ENCODE results near the gene RGPD3.
"Not testable (repeated sequence)": the region's sequence is repeated elsewhere in the genome, so short reads cannot be mapped to it uniquely, and the experiment has no call there.

The RGPD3 gene

GRCh38 chr2:106468107-106468506, at the start of gene RGPD3:
TSS of gene RGPD3 (minus strand) at chr2:106468413. CDS start at chr2:106468288, 125 bp downstream.
- DNase-seq (ENCODE audit: low read depth in 2 of 2): not testable (repeated sequence)

- DNase-seq (ENCODE audit: low read depth in 2 of 2): no peak
These were observed 49.1 kb upstream of the RGPD3 start for GRCh38 chr2:106517329-106517728.

DNA sequence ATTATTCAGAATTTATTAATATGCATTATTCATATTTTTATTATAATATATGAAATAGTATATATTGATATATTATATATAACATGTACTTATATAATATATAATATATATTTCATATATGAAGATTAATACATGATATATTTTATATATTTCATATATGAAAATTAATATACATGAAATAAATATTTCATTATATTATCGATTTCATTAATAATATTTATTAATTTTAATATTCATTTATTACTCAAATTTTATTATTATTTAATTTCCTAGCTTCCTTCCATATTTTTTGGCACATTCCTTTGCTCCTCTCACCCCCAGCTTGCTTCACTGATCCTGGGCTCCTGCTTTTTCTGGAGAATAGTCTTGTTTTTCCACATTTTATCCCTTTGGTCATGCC, 48.7 kb upstream of the RGPD3 start:
- DNase-seq (ENCODE audit: low read depth in 2 of 2): no peak

GRCh38 chr2:106516436-106516835, 48.2 kb upstream of the RGPD3 start:
- DNase-seq (ENCODE audit: low read depth in 2 of 2): no peak

GRCh38 chr2:106514827-106515226, 46.6 kb upstream of the RGPD3 start:
- not testable (repeated sequence) for DNase-seq (ENCODE audit: low read depth in 2 of 2)

- not testable (repeated sequence) for DNase-seq (ENCODE audit: low read depth in 2 of 2)
These were observed 45.2 kb upstream of the RGPD3 start for GRCh38 chr2:106513391-106513790.

DNA sequence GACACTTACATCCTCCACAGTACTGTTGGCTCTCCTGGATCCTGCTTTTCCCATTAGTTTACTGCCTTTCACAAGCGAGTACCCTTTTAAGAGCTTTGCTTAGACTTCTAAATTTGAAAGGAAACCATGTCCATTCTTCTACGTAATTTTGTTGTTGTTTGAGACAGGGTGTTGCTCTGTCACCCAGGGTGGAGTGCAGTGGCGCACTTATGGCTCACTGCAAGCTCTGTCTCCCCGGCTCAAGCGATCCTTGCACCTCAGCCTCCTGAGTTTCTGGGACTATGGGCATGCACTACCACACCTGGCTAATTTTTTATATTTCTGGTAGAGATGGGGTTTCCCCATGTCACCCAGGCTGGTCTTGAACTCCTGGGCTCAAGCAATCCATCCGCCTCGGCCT, 43.7 kb upstream of the RGPD3 start:
- DNase-seq (ENCODE audit: low read depth in 2 of 2): not testable (repeated sequence)

- DNase-seq (ENCODE audit: low read depth in 2 of 2): peak in 1 of 2 donors; percentile 1
These were observed 43.3 kb upstream of the RGPD3 start for GRCh38 chr2:106511476-106511901.

GRCh38 chr2:106510791-106511190, 42.6 kb upstream of the RGPD3 start:
- not testable (repeated sequence) for DNase-seq (ENCODE audit: low read depth in 2 of 2)

- not testable (repeated sequence) for DNase-seq (ENCODE audit: low read depth in 2 of 2)
These were observed 41.2 kb upstream of the RGPD3 start for GRCh38 chr2:106509374-106509770.

DNA sequence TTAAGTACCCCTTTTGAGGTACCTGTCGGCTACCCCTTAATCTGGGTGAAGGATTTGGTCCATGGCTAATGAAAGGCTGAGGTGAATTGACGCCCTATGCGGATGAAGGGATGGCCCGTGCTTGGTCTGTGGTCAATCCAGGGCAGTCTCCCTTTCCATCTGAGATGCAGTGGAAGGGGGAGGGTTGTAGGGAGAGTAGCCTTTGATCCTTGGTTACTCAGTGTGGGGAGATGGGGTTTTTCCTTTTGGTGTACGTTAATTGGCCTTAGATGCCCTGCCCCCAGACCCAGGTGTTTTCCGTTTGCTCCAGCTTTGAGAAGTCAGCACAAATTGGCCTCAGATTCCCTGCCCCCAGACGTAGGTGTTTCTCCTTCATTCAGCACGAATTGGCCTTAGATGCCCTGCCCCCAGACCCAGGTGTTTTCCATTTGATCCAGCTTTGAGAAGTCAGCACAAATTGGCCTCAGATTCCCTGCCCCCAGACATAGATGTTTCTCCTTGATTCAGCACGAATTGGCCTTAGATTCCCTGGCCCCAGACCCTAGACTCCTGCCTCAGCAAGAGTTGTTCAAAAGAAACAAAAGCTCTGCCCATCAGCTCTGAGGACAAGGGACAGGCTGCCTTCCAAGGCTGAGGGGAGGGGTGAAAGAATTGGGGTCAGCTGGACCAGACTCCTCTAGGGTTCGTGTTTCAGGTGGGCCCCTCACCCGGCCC, 40.6 kb upstream of the RGPD3 start:
- DNase-seq (ENCODE audit: low read depth in 2 of 2): not testable (repeated sequence)

DNA sequence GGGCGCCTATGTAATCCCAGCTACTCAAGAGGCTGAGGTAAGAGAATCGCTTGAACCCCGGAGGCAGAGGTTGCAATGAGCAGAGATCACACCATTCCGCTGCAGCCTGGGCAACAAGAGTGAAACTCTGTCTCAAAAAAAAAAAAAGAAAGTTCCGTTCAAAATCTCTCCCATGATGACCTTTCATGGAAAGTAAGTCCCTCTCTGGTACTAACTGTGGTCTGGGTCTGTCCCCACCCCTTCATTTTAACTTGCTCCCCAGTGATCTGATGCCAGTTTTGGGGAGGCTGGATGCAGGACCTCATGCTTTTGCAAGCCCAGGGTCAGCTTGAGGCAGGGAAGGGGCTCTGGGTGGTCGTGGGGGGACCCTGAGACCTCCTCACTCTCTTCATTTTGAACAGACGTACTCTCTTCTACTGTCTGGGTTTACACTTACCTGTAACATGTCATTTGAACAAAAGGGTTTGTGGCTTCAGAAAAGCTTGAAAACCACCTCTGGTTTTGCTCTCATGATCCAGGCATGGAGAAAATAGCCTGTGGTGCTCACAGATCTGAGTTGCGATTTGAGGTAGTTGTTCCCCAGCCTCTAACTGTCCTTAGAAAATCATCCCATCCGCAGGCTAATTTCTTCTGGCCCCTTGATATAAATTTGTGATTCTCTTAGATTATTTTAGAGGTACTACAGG, 37.9 kb upstream of the RGPD3 start:
- not testable (repeated sequence) for DNase-seq (ENCODE audit: low read depth in 2 of 2)

GRCh38 chr2:106504787-106505186, 36.6 kb upstream of the RGPD3 start:
- not testable (repeated sequence) for DNase-seq (ENCODE audit: low read depth in 2 of 2)

GRCh38 chr2:106504192-106504591, 36.0 kb upstream of the RGPD3 start:
- DNase-seq (ENCODE audit: low read depth in 2 of 2): not testable (repeated sequence)

- DNase-seq (ENCODE audit: low read depth in 2 of 2): not testable (repeated sequence)
These were observed 34.1 kb upstream of the RGPD3 start for GRCh38 chr2:106502351-106502750.

DNA sequence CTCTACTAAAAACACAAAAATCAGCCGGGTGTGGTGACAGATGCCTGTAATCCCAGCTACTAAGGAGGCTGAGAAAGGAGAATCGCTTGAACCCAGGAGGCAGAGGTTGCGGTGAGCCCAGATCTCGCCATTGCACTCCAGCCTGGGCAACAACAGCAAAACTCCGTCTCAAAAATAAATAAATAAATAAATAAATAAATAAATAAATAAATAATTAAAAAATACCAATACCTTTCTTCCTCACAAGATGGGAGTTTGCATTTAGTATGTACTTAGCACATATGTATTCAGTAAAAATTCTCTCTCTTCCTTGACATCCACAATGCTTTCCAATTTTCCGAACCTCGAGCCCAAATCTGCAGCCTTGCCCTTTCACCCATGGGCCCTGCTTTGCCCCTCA, 32.1 kb upstream of the RGPD3 start:
- DNase-seq (ENCODE audit: low read depth in 2 of 2): not testable (repeated sequence)

GRCh38 chr2:106498549-106498948, 30.3 kb upstream of the RGPD3 start:
- DNase-seq (ENCODE audit: low read depth in 2 of 2): not testable (repeated sequence)

- not testable (repeated sequence) for DNase-seq (ENCODE audit: low read depth in 2 of 2)
These were observed 24.7 kb upstream of the RGPD3 start for GRCh38 chr2:106492913-106493312.

- DNase-seq (ENCODE audit: low read depth in 2 of 2): not testable (repeated sequence)
These were observed 24.2 kb upstream of the RGPD3 start for GRCh38 chr2:106492399-106492798.

GRCh38 chr2:106489701-106490100, 21.5 kb upstream of the RGPD3 start:
- not testable (repeated sequence) for DNase-seq (ENCODE audit: low read depth in 2 of 2)

DNA sequence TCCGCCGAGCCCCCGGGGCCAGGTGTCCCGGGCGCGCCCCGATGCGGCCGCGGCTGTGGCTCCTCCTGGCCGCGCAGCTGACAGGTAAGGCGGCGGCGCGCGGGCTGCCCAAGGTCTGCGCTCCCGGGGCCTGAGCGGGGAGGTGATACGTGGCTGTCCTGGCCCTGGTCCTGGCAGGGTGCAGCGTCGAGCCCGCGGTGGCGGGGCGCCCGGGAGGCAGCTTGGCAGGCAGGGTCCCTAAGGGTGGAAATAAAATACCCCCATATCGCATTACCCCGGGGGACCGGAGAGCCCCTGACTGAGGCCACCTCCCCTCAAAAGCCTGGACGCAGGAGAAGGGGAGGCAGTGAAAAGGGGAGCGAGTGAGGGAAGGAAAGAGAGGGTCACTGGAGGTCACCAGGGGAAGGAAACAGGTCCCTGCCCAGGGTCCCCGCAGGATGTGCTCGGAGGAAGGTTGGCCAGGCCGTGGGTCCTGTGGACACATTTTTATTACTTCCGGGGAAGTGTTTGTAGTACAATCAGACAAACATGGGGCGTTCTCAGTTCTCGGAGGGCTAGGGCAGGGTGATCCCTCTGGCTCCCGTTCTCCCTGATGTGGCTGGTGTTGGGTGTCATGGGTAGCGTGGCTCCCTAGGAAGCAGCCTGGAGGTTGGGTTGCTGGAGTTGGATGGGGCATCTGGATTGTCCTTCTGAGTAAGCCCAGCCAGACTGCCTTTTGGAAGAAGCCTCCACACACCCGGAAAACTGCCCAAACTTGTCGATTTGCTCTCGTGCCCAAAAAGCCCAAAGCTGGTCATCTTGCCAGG, 19.4 kb upstream of the RGPD3 start:
- DNase-seq (ENCODE audit: low read depth in 2 of 2): not testable (repeated sequence)
